ENCODE measurements around the gene GRB7.

DNA sequence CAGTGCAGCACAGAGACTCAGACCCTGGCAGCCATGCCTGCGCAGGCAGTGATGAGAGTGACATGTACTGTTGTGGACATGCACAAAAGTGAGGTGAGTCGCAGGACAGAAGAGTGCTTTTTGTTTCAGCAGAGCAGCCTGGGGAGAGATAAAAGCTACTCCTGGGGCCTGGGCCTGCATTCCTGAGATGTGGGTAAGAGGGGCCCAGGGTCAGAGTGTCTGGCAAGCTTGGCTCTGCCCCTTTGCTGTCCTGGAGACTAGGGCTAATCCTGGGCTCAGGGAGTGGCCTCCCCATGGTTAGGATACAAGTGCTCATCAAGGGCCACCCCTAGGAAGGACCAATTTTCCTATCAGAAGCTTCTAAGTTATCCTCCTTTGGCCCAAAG, 42.7 kb upstream of the GRB7 start:
- TF ChIP-seq, protein P1, sequence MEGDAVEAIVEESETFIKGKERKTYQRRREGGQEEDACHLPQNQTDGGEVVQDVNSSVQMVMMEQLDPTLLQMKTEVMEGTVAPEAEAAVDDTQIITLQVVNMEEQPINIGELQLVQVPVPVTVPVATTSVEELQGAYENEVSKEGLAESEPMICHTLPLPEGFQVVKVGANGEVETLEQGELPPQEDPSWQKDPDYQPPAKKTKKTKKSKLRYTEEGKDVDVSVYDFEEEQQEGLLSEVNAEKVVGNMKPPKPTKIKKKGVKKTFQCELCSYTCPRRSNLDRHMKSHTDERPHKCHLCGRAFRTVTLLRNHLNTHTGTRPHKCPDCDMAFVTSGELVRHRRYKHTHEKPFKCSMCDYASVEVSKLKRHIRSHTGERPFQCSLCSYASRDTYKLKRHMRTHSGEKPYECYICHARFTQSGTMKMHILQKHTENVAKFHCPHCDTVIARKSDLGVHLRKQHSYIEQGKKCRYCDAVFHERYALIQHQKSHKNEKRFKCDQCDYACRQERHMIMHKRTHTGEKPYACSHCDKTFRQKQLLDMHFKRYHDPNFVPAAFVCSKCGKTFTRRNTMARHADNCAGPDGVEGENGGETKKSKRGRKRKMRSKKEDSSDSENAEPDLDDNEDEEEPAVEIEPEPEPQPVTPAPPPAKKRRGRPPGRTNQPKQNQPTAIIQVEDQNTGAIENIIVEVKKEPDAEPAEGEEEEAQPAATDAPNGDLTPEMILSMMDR (optimal IDR thresholded peaks at IDR 0.05 in 1 of 3, IDR thresholded peaks at IDR 0.05 in 1 of 3, conservative IDR thresholded peaks at IDR 0.05 in 1 of 3; ENCODE audit: extremely low read depth in 1 of 3, insufficient read depth in 2 of 3, low read length in 3 of 3) = no peak
- no peak for TF ChIP-seq EZH2 (IDR thresholded peaks at IDR 0.05; ENCODE audit: low read length)
